Bronchial epithelial cell (primary cell): ENCODE measurements around the gene ERICH6. TPM values are rescaled to one million over a fixed set of nuclear protein-coding genes. Genes with fewer than 3 reads are reported as not detected.

Source experiments
- DNase-seq: peaks from one replicate; pipeline ENCODE4 v3.0.0-alpha.2; 2010; ENCODE audit warnings: low read depth
- FAIRE-seq: peaks from 2 replicates; lab custom pipeline; 2011; peaks lifted over from hg19 to GRCh38; lab: Jason Lieb, UNC
- H3K27me3 ChIP-seq: 2 replicates; pipeline ENCODE4 v1.5.1; 2011; ENCODE audit warnings: low read length; ENCODE audit not compliant: control insufficient read depth, insufficient read depth
- H3K36me3 ChIP-seq: 2 replicates; pipeline ENCODE4 v1.5.1; 2011; ENCODE audit warnings: low read length; ENCODE audit not compliant: control insufficient read depth, insufficient read depth
- H3K4me3 ChIP-seq: 2 replicates; pipeline ENCODE4 v1.5.1; 2011; ENCODE audit warnings: mild to moderate bottlenecking, low read depth, low read length, control low read depth
- CTCF ChIP-seq: IDR thresholded peaks from 2 replicates; pipeline ENCODE4 v1.5.1; 2011; ENCODE audit warnings: mild to moderate bottlenecking, moderate library complexity, low read length, control low read depth, inconsistent platforms; ENCODE audit not compliant: insufficient read depth, severe bottlenecking
- total RNA-seq: library from RNA; depleted of rRNA; stranded (reverse); fragments of >200 nt; gene quantifications from 2 replicates; pipeline ENCODE4 v1.2.1, GENCODE V29; 2014

Gene ERICH6
- total RNA-seq, 1 donor from 2014 or later, result not detected

GRCh38 chr3:150746791-150747590 lies 43.3 kb upstream of the ERICH6 start:
- H3K36me3 ChIP-seq, result peaks cover 10% of the 10 kb centered on the region
- TF ChIP-seq CTCF, result no peak
- H3K4me3 ChIP-seq, result no peak overlapping the region
- no peaks in the 10 kb centered on the region for H3K27me3 ChIP-seq
- FAIRE-seq, result no peak
- DNase-seq, result no peak

- no peak overlapping the region for H3K4me3 ChIP-seq
- H3K36me3 ChIP-seq, result peaks cover 12% of the 10 kb centered on the region
- FAIRE-seq (no peak), DNase-seq (no peak)
- no peak for TF ChIP-seq CTCF
- no peaks in the 10 kb centered on the region for H3K27me3 ChIP-seq
Observed at GRCh38 chr3:150745832-150746231, 42.1 kb upstream of the ERICH6 start.

- peaks cover 12% of the 10 kb centered on the region for H3K36me3 ChIP-seq
- TF ChIP-seq CTCF, result no peak
- DNase-seq (no peak), FAIRE-seq (no peak)
- no peak overlapping the region for H3K4me3 ChIP-seq
- H3K27me3 ChIP-seq, result no peaks in the 10 kb centered on the region
Observed at GRCh38 chr3:150744919-150745211, 41.1 kb upstream of the ERICH6 start.

- Histone ChIP-seq H3K27me3 (no peaks in the 10 kb centered on the region), H3K4me3 (no peak overlapping the region), H3K36me3 (peaks cover 12% of the 10 kb centered on the region)
- DNase-seq, result peak; percentile 77
- no peak for FAIRE-seq
- TF ChIP-seq CTCF, result no peak
Observed at GRCh38 chr3:150744041-150744918, 40.6 kb upstream of the ERICH6 start.

GRCh38 chr3:150743508-150743907 lies 39.8 kb upstream of the ERICH6 start:
- TF ChIP-seq CTCF, result no peak
- H3K4me3 ChIP-seq, result no peak overlapping the region
- FAIRE-seq (no peak), DNase-seq (peak; percentile 98)
- no peaks in the 10 kb centered on the region for H3K27me3 ChIP-seq
- H3K36me3 ChIP-seq, result peaks cover 12% of the 10 kb centered on the region
